Cardiac muscle cell (in vitro differentiated cells and primary cell): ENCODE data around the gene P2RY11. TPM values are rescaled to one million over a fixed set of nuclear protein-coding genes. Genes with fewer than 3 reads are reported as not detected.

Experiments used
- DNase-seq, 2 donors: peaks; one replicate each; pipeline versions ENCODE4 v3.0.0 to v3.0.0-alpha.2; 2010 to 2017; ENCODE audit warnings: low read depth in 1 of 2, low spot score in 1 of 2
- H3K27ac ChIP-seq: fragments of 200-600 bp; sonication (generic); 2 replicates; pipeline ENCODE4 v1.5.1; 2016
- H3K27me3 ChIP-seq: fragments of 200-600 bp; sonication (generic); 2 replicates; pipeline ENCODE4 v1.6.0; 2016; ENCODE audit warnings: control low read depth
- H3K36me3 ChIP-seq: fragments of 200-600 bp; sonication (generic); 2 replicates; pipeline ENCODE4 v1.5.1; 2016; ENCODE audit warnings: control low read depth
- H3K4me1 ChIP-seq: fragments of 200-600 bp; sonication (generic); 2 replicates; pipeline ENCODE4 v1.8.1; 2017; ENCODE audit warnings: low read depth, mild to moderate bottlenecking, mixed run types
- H3K4me3 ChIP-seq: fragments of 200-600 bp; sonication (generic); 2 replicates; pipeline ENCODE4 v1.5.1; 2016; ENCODE audit warnings: mild to moderate bottlenecking
- H3K9me3 ChIP-seq: fragments of 200-600 bp; sonication (generic); 2 replicates; pipeline ENCODE4 v1.5.1; 2017; ENCODE audit warnings: low read depth, mild to moderate bottlenecking, control low read depth
- CTCF ChIP-seq: IDR thresholded peaks from 2 replicates; pipeline ENCODE4 v1.5.1; 2012; ENCODE audit warnings: low read depth, mild to moderate bottlenecking, low read length
- polyA plus RNA-seq: library from polyadenylated mRNA; unstranded; fragments of >200 nt; fragmentation: Nextera tagmentation; extraction: Ambion mirVana; gene quantifications from 2 replicates; pipeline ENCODE4 v1.2.1, GENCODE V29; 2016
- total RNA-seq: library from RNA; depleted of rRNA; stranded (reverse); fragments of >200 nt; gene quantifications from 2 replicates; pipeline ENCODE4 v1.2.3, GENCODE V29; 2016

P2RY11 gene
- total and polyA plus RNA-seq, 2 experiments from 2014 or later = 13.7 to 14.1 TPM

DNA sequence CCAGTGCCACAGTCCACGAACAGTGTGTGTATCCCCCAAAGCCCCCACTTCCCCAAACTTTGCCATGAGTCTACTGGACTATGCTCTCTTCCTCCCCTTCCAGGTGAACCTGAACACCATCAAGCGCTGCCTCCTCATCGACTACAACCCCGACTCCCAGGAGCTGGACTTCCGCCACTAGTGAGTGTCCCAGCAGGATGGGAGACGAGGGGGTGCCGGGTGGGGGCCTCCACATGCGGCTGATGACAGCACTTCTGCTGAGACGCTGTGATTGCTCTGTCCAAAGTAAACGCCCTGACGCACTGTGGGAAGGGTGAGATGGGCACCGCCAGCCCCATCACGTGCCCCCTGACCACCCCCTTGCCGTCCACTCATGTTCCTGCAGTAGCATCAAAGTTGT is 2.0 kb upstream of the P2RY11 start:
- Histone ChIP-seq H3K4me1 (peaks cover 5% of the 10 kb centered on the region), H3K9me3 (no peaks in the 10 kb centered on the region), H3K27me3 (no peaks in the 10 kb centered on the region), H3K27ac (no peak overlapping the region), H3K4me3 (no peak overlapping the region), H3K36me3 (peaks cover 35% of the 10 kb centered on the region)
- no peak for DNase-seq
- no peak for TF ChIP-seq CTCF

- no peaks in the 10 kb centered on the region for H3K9me3 ChIP-seq
- TF ChIP-seq CTCF = no peak
- peaks cover 5% of the 10 kb centered on the region for H3K4me1 ChIP-seq
- H3K27ac ChIP-seq = no peak overlapping the region
- no peak for DNase-seq
- peaks cover 38% of the 10 kb centered on the region for H3K36me3 ChIP-seq
- no peak overlapping the region for H3K4me3 ChIP-seq
- H3K27me3 ChIP-seq = no peaks in the 10 kb centered on the region
These were observed 1.2 kb upstream of the P2RY11 start for GRCh38 chr19:10110076-10110971.

- no peak for TF ChIP-seq CTCF
- Histone ChIP-seq H3K4me1 (peaks cover 5% of the 10 kb centered on the region), H3K9me3 (no peaks in the 10 kb centered on the region), H3K27me3 (no peaks in the 10 kb centered on the region), H3K36me3 (peaks cover 42% of the 10 kb centered on the region), H3K27ac (no peak overlapping the region), H3K4me3 (no peak overlapping the region)
- no peak for DNase-seq
These were observed 548 bp upstream of the P2RY11 start for GRCh38 chr19:10110972-10111317.

DNA sequence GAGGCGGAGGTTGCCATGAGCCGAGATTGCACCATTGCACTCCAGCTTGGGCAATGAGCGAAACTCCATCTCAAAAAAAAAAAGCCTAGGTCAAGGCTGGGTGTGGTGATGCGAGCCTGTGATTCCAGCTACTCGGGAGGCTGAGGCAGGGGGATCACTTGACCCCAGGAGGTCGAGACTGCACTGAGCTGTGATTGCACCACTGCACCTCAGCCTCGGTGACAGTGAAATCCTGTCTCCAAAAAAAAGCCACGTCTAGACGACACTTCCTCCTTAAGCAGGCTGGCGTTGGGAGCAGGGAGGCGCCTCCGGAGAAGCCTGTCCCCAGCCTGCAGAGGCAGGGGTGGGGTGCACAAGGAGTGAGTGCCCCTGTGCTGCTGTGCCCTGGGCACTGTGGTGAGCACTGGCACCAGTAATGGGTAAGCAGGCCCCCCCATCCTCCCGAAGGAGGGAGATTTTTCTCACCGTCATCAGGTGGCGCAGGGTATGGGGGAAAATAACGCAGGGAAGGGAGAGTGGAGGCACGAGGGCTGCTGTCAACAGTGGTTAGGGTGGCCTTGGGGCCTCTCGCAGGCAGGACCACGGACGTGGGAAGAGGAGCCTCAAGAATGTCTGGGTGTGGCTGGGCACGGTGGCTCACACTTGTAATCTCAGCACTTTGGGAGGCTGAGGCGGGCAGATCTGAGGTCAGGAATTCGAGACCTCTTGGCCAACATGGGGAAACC is 706 bp downstream of the P2RY11 start:
- peak in 1 of 2 donors; percentile 24 for DNase-seq
- Histone ChIP-seq H3K4me3 (no peak overlapping the region), H3K27ac (no peak overlapping the region), H3K27me3 (no peaks in the 10 kb centered on the region), H3K36me3 (peaks cover 53% of the 10 kb centered on the region), H3K9me3 (no peaks in the 10 kb centered on the region), H3K4me1 (peaks cover 1% of the 10 kb centered on the region)
- TF ChIP-seq CTCF = no peak

- Histone ChIP-seq H3K27me3 (no peaks in the 10 kb centered on the region), H3K27ac (peak overlapping the region; percentile 51), H3K4me3 (no peak overlapping the region), H3K9me3 (no peaks in the 10 kb centered on the region), H3K4me1 (no peaks in the 10 kb centered on the region), H3K36me3 (peaks cover 56% of the 10 kb centered on the region)
- peak; percentile 74 for TF ChIP-seq CTCF
- DNase-seq = peak; percentile 24 to 56
These were observed 1.6 kb downstream of the P2RY11 start for GRCh38 chr19:10112895-10113591.
